Liver (tissue), 9 donors: Measurements from ENCODE around the gene MSMO1. TPM values are rescaled to one million over a fixed set of nuclear protein-coding genes. Genes with fewer than 3 reads are reported as not detected.

Experiments used
- DNase-seq: peaks from one replicate; pipeline ENCODE4 v3.0.0-alpha.2; 2017; ENCODE audit warnings: low spot score
- H3K27ac ChIP-seq, 2 donors: one replicate each; pipeline ENCODE4 v1.7.0; 2013; ENCODE audit warnings: inconsistent platforms in 2 of 2, low read length in 2 of 2, control low read depth in 1 of 2, low read depth in 1 of 2, mild to moderate bottlenecking in 1 of 2
- H3K27me3 ChIP-seq, 4 donors: one replicate each; pipeline versions ENCODE4 v1.6.1 to v1.7.0; 2013; ENCODE audit warnings: low read length in 3 of 4, inconsistent platforms in 1 of 4, mild to moderate bottlenecking in 1 of 4, moderate library complexity in 1 of 4; ENCODE audit not compliant: control insufficient read depth in 4 of 4, insufficient read depth in 4 of 4
- H3K36me3 ChIP-seq, 4 donors: one replicate each; pipeline versions ENCODE4 v1.6.1 to v1.7.0; 2013; ENCODE audit warnings: low read length in 3 of 4, mild to moderate bottlenecking in 3 of 4, low read depth in 1 of 4, moderate library complexity in 1 of 4; ENCODE audit not compliant: control insufficient read depth in 4 of 4, insufficient read depth in 3 of 4
- H3K4me1 ChIP-seq, 4 donors: one replicate each; pipeline versions ENCODE4 v1.6.1 to v1.7.0; 2013; ENCODE audit warnings: low read length in 3 of 4, mild to moderate bottlenecking in 3 of 4, moderate library complexity in 1 of 4; ENCODE audit not compliant: control insufficient read depth in 4 of 4, insufficient read depth in 4 of 4
- H3K4me3 ChIP-seq, 3 donors: one replicate each; pipeline versions ENCODE4 v1.6.1 to v1.7.0; 2013; ENCODE audit warnings: low read length in 3 of 3, control low read depth in 1 of 3, low read depth in 1 of 3, mild to moderate bottlenecking in 1 of 3
- H3K9ac ChIP-seq, 2 donors: one replicate each; pipeline ENCODE4 v1.7.0; 2013; ENCODE audit warnings: low read length in 2 of 2, mild to moderate bottlenecking in 2 of 2, moderate library complexity in 2 of 2, control low read depth in 1 of 2, low read depth in 1 of 2
- H3K9me3 ChIP-seq, 4 donors: one replicate each; pipeline versions ENCODE4 v1.6.1 to v1.7.0; 2013; ENCODE audit warnings: low read length in 3 of 4; ENCODE audit not compliant: control insufficient read depth in 4 of 4
- CTCF ChIP-seq: fragments of 150-350 bp; IDR thresholded peaks from 2 replicates; pipeline ENCODE4 v1.5.1; 2017; ENCODE audit warnings: improper control_type of control experiment, low read depth, low read length; ENCODE audit not compliant: missing input control
- EGR1 ChIP-seq, 2 donors: IDR thresholded peaks; 2 replicates each; pipeline ENCODE4 v1.6.1; 2016 to 2018; ENCODE audit warnings: antibody characterized with exemption in 2 of 2, low read depth in 2 of 2
- FOXA1 ChIP-seq: IDR thresholded peaks from 2 replicates; pipeline ENCODE4 v1.6.1; 2016; ENCODE audit warnings: antibody characterized with exemption
- FOXA2 ChIP-seq: IDR thresholded peaks from 2 replicates; pipeline ENCODE4 v1.6.1; 2016; ENCODE audit warnings: antibody characterized with exemption
- GABPA ChIP-seq, 2 donors: IDR thresholded peaks in 1 of 2; conservative IDR thresholded peaks in 1 of 2; 2 replicates each; pipeline ENCODE4 v1.6.1; 2016; ENCODE audit warnings: antibody characterized with exemption in 2 of 2, mild to moderate bottlenecking in 1 of 2, moderate library complexity in 1 of 2
- HNF4A ChIP-seq, 2 donors: conservative IDR thresholded peaks; 2 replicates each; pipeline ENCODE4 v1.6.1; 2016; ENCODE audit warnings: antibody characterized with exemption in 2 of 2, mild to moderate bottlenecking in 2 of 2
- HNF4G ChIP-seq: IDR thresholded peaks from 2 replicates; pipeline ENCODE4 v1.6.1; 2016; ENCODE audit warnings: antibody characterized with exemption
- JUND ChIP-seq, 2 donors: IDR thresholded peaks; 2 replicates each; pipeline ENCODE4 v1.6.1; 2016; ENCODE audit warnings: antibody characterized with exemption in 2 of 2
- MAX ChIP-seq: IDR thresholded peaks from 2 replicates; pipeline ENCODE4 v1.6.1; 2016; ENCODE audit warnings: antibody characterized with exemption
- NR2F2 ChIP-seq: IDR thresholded peaks from 2 replicates; pipeline ENCODE4 v1.6.1; 2016; ENCODE audit warnings: antibody characterized with exemption
- RAD21 ChIP-seq, 2 donors: IDR thresholded peaks; 2 replicates each; pipeline ENCODE4 v1.6.1; 2016; ENCODE audit warnings: antibody characterized with exemption in 2 of 2, mild to moderate bottlenecking in 2 of 2
- RXRA ChIP-seq, 2 donors: IDR thresholded peaks; 2 replicates each; pipeline ENCODE4 v1.6.1; 2017 to 2018; ENCODE audit warnings: antibody characterized with exemption in 2 of 2, mild to moderate bottlenecking in 1 of 2
- SP1 ChIP-seq: IDR thresholded peaks from 2 replicates; pipeline ENCODE4 v1.6.1; 2018; ENCODE audit warnings: antibody characterized with exemption, mild to moderate bottlenecking
- TAF1 ChIP-seq: conservative IDR thresholded peaks from 2 replicates; pipeline ENCODE4 v1.6.1; 2016; ENCODE audit warnings: antibody characterized with exemption, mild to moderate bottlenecking
- YY1 ChIP-seq: IDR thresholded peaks from 2 replicates; pipeline ENCODE4 v1.6.1; 2016; ENCODE audit warnings: antibody characterized with exemption, mild to moderate bottlenecking
- WGBS: extraction: QIAGEN DNeasy Blood & Tissue Kit; methylation state at CpG from one replicate; pipeline ENCODE4 v1.1.7; 2013; 5-methylcytosine and 5-hydroxymethylcytosine counted together
- polyA plus RNA-seq, 2 donors: library from polyadenylated mRNA; stranded (reverse) in 1 of 2; unstranded in 1 of 2; fragments of 200-250 nt in 1 of 2; fragments of >200 nt in 1 of 2; fragmentation: Nextera tagmentation in 1 of 2; extraction: Ambion mirVana in 1 of 2; gene quantifications; one replicate each; pipeline versions ENCODE4 v1.2.1 to v1.2.3, GENCODE V29; 2013 to 2015
- total RNA-seq, 2 donors: library from RNA; depleted of rRNA; stranded (reverse); fragments of >200 nt; gene quantifications; one replicate each; pipeline ENCODE4 v1.2.3, GENCODE V29; 2014
- TF ChIP-seq, protein P1 (sequence below): IDR thresholded peaks from 2 replicates; pipeline ENCODE4 v1.6.1; 2016; ENCODE audit warnings: antibody characterized with exemption
- TF ChIP-seq, protein P2 (sequence below): IDR thresholded peaks from 2 replicates; pipeline ENCODE4 v1.6.1; 2016; ENCODE audit warnings: antibody characterized with exemption, mild to moderate bottlenecking
- TF ChIP-seq, protein P3 (sequence below): IDR thresholded peaks from 2 replicates; pipeline ENCODE4 v1.6.1; 2016; ENCODE audit warnings: antibody characterized with exemption
- donor health status: healthy.
- donor health status: healthy.
- donor health status: healthy.
- donor health status: healthy.
- donor health status: healthy.

Gene MSMO1
- total and polyA plus RNA-seq, 4 donors, result 153 to 721 (median 326) TPM

DNA sequence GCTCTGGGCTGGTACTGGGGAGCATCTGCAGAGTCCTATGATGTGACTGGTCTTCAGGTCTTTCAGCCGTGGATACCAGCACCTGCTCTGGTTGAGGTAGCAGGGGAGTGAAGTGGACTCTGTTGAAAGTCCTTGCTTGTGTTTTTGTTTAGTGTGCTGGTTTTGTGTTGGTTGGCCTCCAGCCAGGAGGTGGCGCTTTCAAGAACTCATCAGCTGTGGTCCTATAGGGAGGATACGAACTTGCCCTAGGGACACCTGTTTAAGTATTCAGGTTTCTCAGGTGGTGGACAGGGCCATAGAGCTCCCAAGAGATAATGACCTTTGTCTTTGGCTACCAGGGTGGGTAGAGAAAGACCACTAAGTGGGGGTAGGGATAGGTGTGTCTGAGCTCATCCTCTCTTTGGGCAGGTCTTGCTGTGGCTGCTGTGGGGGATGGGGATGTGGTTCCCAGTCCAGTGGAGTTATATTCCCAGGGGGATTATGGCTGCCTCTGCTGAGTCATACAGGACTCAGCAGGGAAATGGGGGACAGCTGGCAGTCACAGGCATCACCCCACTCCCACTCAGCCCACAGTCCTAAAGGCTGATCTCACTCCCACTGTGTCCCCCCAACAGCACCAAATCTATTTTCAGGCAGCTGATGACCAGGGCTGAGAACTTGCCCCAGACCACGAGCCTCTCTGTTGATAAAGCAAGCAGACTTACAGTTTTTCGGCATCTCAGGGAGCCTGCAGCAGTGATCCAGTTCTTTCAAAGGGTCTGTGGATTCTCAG lies 24.1 kb downstream of the MSMO1 start:
- WGBS, result 93% methylated on average over 5 of the region's 5 CpGs
- no peak for TF ChIP-seq RXRA (IDR thresholded peaks at IDR 0.05)
- no peak for TF ChIP-seq TAF1
- no peak for TF ChIP-seq JUND (IDR thresholded peaks at IDR 0.05)
- no peak for TF ChIP-seq YY1
- TF ChIP-seq RAD21 (IDR thresholded peaks at IDR 0.05), result no peak
- no peak for TF ChIP-seq FOXA2
- no peak for TF ChIP-seq MAX
- TF ChIP-seq HNF4G, result no peak
- TF ChIP-seq, protein P1, sequence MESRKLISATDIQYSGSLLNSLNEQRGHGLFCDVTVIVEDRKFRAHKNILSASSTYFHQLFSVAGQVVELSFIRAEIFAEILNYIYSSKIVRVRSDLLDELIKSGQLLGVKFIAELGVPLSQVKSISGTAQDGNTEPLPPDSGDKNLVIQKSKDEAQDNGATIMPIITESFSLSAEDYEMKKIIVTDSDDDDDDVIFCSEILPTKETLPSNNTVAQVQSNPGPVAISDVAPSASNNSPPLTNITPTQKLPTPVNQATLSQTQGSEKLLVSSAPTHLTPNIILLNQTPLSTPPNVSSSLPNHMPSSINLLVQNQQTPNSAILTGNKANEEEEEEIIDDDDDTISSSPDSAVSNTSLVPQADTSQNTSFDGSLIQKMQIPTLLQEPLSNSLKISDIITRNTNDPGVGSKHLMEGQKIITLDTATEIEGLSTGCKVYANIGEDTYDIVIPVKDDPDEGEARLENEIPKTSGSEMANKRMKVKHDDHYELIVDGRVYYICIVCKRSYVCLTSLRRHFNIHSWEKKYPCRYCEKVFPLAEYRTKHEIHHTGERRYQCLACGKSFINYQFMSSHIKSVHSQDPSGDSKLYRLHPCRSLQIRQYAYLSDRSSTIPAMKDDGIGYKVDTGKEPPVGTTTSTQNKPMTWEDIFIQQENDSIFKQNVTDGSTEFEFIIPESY, result no peak
- TF ChIP-seq HNF4A (conservative IDR thresholded peaks at IDR 0.05), result no peak
- no peak for TF ChIP-seq SP1
- no peak for TF ChIP-seq EGR1 (IDR thresholded peaks at IDR 0.05; ENCODE audit: low read depth in 2 of 2)
- no peak for TF ChIP-seq NR2F2
- Histone ChIP-seq H3K9ac (no peak overlapping the region), H3K27ac (no peak overlapping the region), H3K4me1 (peaks cover 0 to 4% (median 3%) of the 10 kb centered on the region in 4 donors), H3K4me3 (no peak overlapping the region), H3K36me3 (no peaks in the 10 kb centered on the region), H3K27me3 (no peaks in the 10 kb centered on the region), H3K9me3 (no peaks in the 10 kb centered on the region)
- no peak for DNase-seq

- TF ChIP-seq FOXA2 (no peak), CTCF (peak; percentile 43), MAX (no peak), SP1 (no peak), JUND (IDR thresholded peaks at IDR 0.05) (peak in 1 of 2 donors; percentile 19), YY1 (no peak), NR2F2 (no peak), RXRA (IDR thresholded peaks at IDR 0.05) (no peak), GABPA (IDR thresholded peaks at IDR 0.05 in 1 of 2, conservative IDR thresholded peaks at IDR 0.05 in 1 of 2) (no peak), FOXA1 (no peak), HNF4G (no peak), RAD21 (IDR thresholded peaks at IDR 0.05) (peak; percentile 79)
- TF ChIP-seq, protein P2, sequence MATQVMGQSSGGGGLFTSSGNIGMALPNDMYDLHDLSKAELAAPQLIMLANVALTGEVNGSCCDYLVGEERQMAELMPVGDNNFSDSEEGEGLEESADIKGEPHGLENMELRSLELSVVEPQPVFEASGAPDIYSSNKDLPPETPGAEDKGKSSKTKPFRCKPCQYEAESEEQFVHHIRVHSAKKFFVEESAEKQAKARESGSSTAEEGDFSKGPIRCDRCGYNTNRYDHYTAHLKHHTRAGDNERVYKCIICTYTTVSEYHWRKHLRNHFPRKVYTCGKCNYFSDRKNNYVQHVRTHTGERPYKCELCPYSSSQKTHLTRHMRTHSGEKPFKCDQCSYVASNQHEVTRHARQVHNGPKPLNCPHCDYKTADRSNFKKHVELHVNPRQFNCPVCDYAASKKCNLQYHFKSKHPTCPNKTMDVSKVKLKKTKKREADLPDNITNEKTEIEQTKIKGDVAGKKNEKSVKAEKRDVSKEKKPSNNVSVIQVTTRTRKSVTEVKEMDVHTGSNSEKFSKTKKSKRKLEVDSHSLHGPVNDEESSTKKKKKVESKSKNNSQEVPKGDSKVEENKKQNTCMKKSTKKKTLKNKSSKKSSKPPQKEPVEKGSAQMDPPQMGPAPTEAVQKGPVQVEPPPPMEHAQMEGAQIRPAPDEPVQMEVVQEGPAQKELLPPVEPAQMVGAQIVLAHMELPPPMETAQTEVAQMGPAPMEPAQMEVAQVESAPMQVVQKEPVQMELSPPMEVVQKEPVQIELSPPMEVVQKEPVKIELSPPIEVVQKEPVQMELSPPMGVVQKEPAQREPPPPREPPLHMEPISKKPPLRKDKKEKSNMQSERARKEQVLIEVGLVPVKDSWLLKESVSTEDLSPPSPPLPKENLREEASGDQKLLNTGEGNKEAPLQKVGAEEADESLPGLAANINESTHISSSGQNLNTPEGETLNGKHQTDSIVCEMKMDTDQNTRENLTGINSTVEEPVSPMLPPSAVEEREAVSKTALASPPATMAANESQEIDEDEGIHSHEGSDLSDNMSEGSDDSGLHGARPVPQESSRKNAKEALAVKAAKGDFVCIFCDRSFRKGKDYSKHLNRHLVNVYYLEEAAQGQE, result no peak
- TF ChIP-seq, protein P3, sequence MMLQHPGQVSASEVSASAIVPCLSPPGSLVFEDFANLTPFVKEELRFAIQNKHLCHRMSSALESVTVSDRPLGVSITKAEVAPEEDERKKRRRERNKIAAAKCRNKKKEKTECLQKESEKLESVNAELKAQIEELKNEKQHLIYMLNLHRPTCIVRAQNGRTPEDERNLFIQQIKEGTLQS, result no peak
- TF ChIP-seq, protein P1, result no peak
- WGBS, result 8% methylated on average over 2 of the region's 2 CpGs
- Histone ChIP-seq H3K9ac (no peak overlapping the region), H3K27me3 (no peaks in the 10 kb centered on the region), H3K4me3 (no peak overlapping the region), H3K36me3 (no peaks in the 10 kb centered on the region), H3K4me1 (peaks cover 0 to 2% (median 0%) of the 10 kb centered on the region in 4 donors), H3K27ac (no peak overlapping the region), H3K9me3 (no peaks in the 10 kb centered on the region)
- DNase-seq, result no peak
These were observed 28.4 kb downstream of the MSMO1 start for GRCh38 chr4:165355900-165356300.
